Skeletal muscle tissue (tissue), 4 donors: ENCODE measurements around the gene ITGB5. TPM values are rescaled to one million over a fixed set of nuclear protein-coding genes. Genes with fewer than 3 reads are reported as not detected.
A peak's percentile ranks its signal among the peaks of the same experiment; 100 is the strongest.
"Not testable (repeated sequence)": the region's sequence is repeated elsewhere in the genome, so short reads cannot be mapped to it uniquely, and the experiment has no call there.

Experiments used
- H3K27ac ChIP-seq: one replicate; pipeline ENCODE4 v1.7.0; 2013; ENCODE audit warnings: mild to moderate bottlenecking, low read depth, low read length, inconsistent platforms
- H3K27me3 ChIP-seq, 3 donors: one replicate each; pipeline ENCODE4 v1.7.0; 2013; ENCODE audit warnings: low read length in 3 of 3; ENCODE audit not compliant: control insufficient read depth in 3 of 3, insufficient read depth in 3 of 3
- H3K36me3 ChIP-seq, 3 donors: one replicate each; pipeline ENCODE4 v1.7.0; 2013; ENCODE audit warnings: low read length in 3 of 3; ENCODE audit not compliant: control insufficient read depth in 3 of 3, insufficient read depth in 3 of 3
- H3K4me1 ChIP-seq, 3 donors: one replicate each; pipeline ENCODE4 v1.7.0; 2013; ENCODE audit warnings: low read length in 3 of 3, mild to moderate bottlenecking in 3 of 3; ENCODE audit not compliant: control insufficient read depth in 3 of 3, insufficient read depth in 3 of 3
- H3K4me3 ChIP-seq, 3 donors: one replicate each; pipeline ENCODE4 v1.7.0; 2013; ENCODE audit warnings: low read length in 3 of 3
- H3K9ac ChIP-seq, 3 donors: one replicate each; pipeline ENCODE4 v1.7.0; 2013; ENCODE audit warnings: low read length in 3 of 3, mild to moderate bottlenecking in 3 of 3, moderate library complexity in 2 of 3, low read depth in 1 of 3
- H3K9me3 ChIP-seq, 3 donors: one replicate each; pipeline ENCODE4 v1.7.0; 2013; ENCODE audit warnings: low read length in 3 of 3; ENCODE audit not compliant: control insufficient read depth in 3 of 3
- total RNA-seq: library from RNA; depleted of rRNA; stranded (reverse); fragments of >200 nt; gene quantifications from one replicate; pipeline ENCODE4 v1.2.3, GENCODE V29; 2014
- donor health status: Osteomylitis.

ITGB5 gene
- total RNA-seq, 1 donor from 2014 or later: 24.0 TPM

GRCh38 chr3:124832782-124833709 is 54.1 kb downstream of the ITGB5 start:
- Histone ChIP-seq H3K27ac (peak overlapping the region; percentile 63), H3K9me3 (no peaks in the 10 kb centered on the region), H3K36me3 (peaks cover 0 to 3% (median 0%) of the 10 kb centered on the region in 3 donors), H3K4me1 (peaks cover 43 to 56% (median 49%) of the 10 kb centered on the region in 3 donors), H3K27me3 (no peaks in the 10 kb centered on the region), H3K9ac (no peak overlapping the region), H3K4me3 (no peak overlapping the region)

- Histone ChIP-seq H3K27me3 (no peaks in the 10 kb centered on the region), H3K4me3 (no peak overlapping the region), H3K27ac (peak overlapping the region; percentile 63), H3K4me1 (peaks cover 31 to 45% (median 36%) of the 10 kb centered on the region in 3 donors), H3K36me3 (peaks cover 0 to 3% (median 0%) of the 10 kb centered on the region in 3 donors), H3K9ac (no peak overlapping the region), H3K9me3 (no peaks in the 10 kb centered on the region)
Measured at GRCh38 chr3:124831628-124832199, 55.5 kb downstream of the ITGB5 start.

GRCh38 chr3:124829819-124830554 is 57.2 kb downstream of the ITGB5 start:
- Histone ChIP-seq H3K4me3 (no peak overlapping the region), H3K9ac (no peak overlapping the region), H3K9me3 (no peaks in the 10 kb centered on the region), H3K27ac (peak overlapping the region; percentile 42), H3K36me3 (peaks cover 0 to 3% (median 0%) of the 10 kb centered on the region in 3 donors), H3K27me3 (no peaks in the 10 kb centered on the region), H3K4me1 (peaks cover 19 to 35% (median 20%) of the 10 kb centered on the region in 3 donors)

- no peaks in the 10 kb centered on the region for H3K9me3 ChIP-seq
- peaks cover 0 to 3% (median 0%) of the 10 kb centered on the region in 3 donors for H3K36me3 ChIP-seq
- peaks cover 15 to 30% (median 16%) of the 10 kb centered on the region in 3 donors for H3K4me1 ChIP-seq
- H3K27me3 ChIP-seq: no peaks in the 10 kb centered on the region
- H3K27ac ChIP-seq: peak overlapping the region; percentile 42
- H3K4me3 ChIP-seq: no peak overlapping the region
- H3K9ac ChIP-seq: no peak overlapping the region
Measured at GRCh38 chr3:124829178-124829818, 57.9 kb downstream of the ITGB5 start.

GRCh38 chr3:124827476-124828206 is 59.5 kb downstream of the ITGB5 start:
- H3K27me3 ChIP-seq, H3K9ac ChIP-seq, H3K9me3 ChIP-seq, H3K4me3 ChIP-seq, H3K36me3 ChIP-seq, H3K27ac ChIP-seq: not testable (repeated sequence)
- peaks cover 9 to 24% (median 14%) of the 10 kb centered on the region in 3 donors for H3K4me1 ChIP-seq

GRCh38 chr3:124826703-124827102 is 60.5 kb downstream of the ITGB5 start:
- peaks cover 0 to 2% (median 0%) of the 10 kb centered on the region in 3 donors for H3K36me3 ChIP-seq
- H3K9ac ChIP-seq: no peak overlapping the region
- H3K27ac ChIP-seq: no peak overlapping the region
- peaks cover 7 to 18% (median 7%) of the 10 kb centered on the region in 3 donors for H3K4me1 ChIP-seq
- H3K27me3 ChIP-seq: no peaks in the 10 kb centered on the region
- no peaks in the 10 kb centered on the region for H3K9me3 ChIP-seq
- H3K4me3 ChIP-seq: no peak overlapping the region

GRCh38 chr3:124824286-124824915 is 62.8 kb downstream of the ITGB5 start:
- peaks cover 0 to 4% (median 2%) of the 10 kb centered on the region in 3 donors for H3K36me3 ChIP-seq

GRCh38 chr3:124823648-124824047 is 63.5 kb downstream of the ITGB5 start:
- Histone ChIP-seq H3K27me3 (no peaks in the 10 kb centered on the region), H3K4me1 (no peaks in the 10 kb centered on the region), H3K4me3 (no peak overlapping the region), H3K9me3 (no peaks in the 10 kb centered on the region), H3K36me3 (peaks cover 0 to 4% (median 2%) of the 10 kb centered on the region in 3 donors), H3K27ac (no peak overlapping the region), H3K9ac (no peak overlapping the region)

More at GRCh38 chr3:124824286-124824915, 62.8 kb downstream of the ITGB5 start:
- Histone ChIP-seq H3K27ac (no peak overlapping the region), H3K27me3 (no peaks in the 10 kb centered on the region), H3K4me1 (peaks cover 3% of the 10 kb centered on the region in 3 donors), H3K9me3 (no peaks in the 10 kb centered on the region), H3K4me3 (no peak overlapping the region), H3K9ac (no peak overlapping the region)
